Smooth muscle cell (in vitro differentiated cells): ENCODE measurements around the gene C3orf70. TPM values are rescaled to one million over a fixed set of nuclear protein-coding genes. Genes with fewer than 3 reads are reported as not detected.
A peak's percentile ranks its signal among the peaks of the same experiment; 100 is the strongest.

Experiments
- DNase-seq: peaks from one replicate; lab custom pipeline; 2025; ENCODE audit not compliant: unreplicated experiment; lab: John Stamatoyannopoulos, UW
- H2AFZ ChIP-seq: fragments of 200-600 bp; sonication (generic); 2 replicates; pipeline ENCODE4 v1.6.0; 2016; ENCODE audit warnings: antibody characterized with exemption, low read depth, mild to moderate bottlenecking
- H3F3A ChIP-seq: fragments of 200-600 bp; sonication (generic); 2 replicates; pipeline ENCODE4 v1.6.0; 2017; ENCODE audit warnings: antibody characterized with exemption, low read depth
- H3K27ac ChIP-seq: fragments of 200-600 bp; sonication (generic); 2 replicates; pipeline ENCODE4 v1.5.1; 2016; ENCODE audit warnings: low read depth, mild to moderate bottlenecking
- H3K27me3 ChIP-seq: fragments of 200-600 bp; sonication (generic); 2 replicates; pipeline ENCODE4 v1.6.1; 2016; ENCODE audit warnings: low read depth, mild to moderate bottlenecking
- H3K36me3 ChIP-seq: fragments of 200-600 bp; sonication (generic); 2 replicates; pipeline ENCODE4 v1.5.1; 2016; ENCODE audit warnings: low read depth
- H3K4me1 ChIP-seq: fragments of 200-600 bp; sonication (generic); 2 replicates; pipeline ENCODE4 v1.5.1; 2016; ENCODE audit warnings: low read depth
- H3K4me2 ChIP-seq: fragments of 200-600 bp; sonication (generic); 2 replicates; pipeline ENCODE4 v1.6.0; 2016; ENCODE audit warnings: mild to moderate bottlenecking
- H3K4me3 ChIP-seq: fragments of 200-600 bp; sonication (generic); 2 replicates; pipeline ENCODE4 v1.5.1; 2016; ENCODE audit warnings: mild to moderate bottlenecking
- H3K79me2 ChIP-seq: fragments of 200-600 bp; sonication (generic); 2 replicates; pipeline ENCODE4 v1.6.0; 2016; ENCODE audit warnings: low read depth, mild to moderate bottlenecking
- H3K9ac ChIP-seq: fragments of 200-600 bp; sonication (generic); 2 replicates; pipeline ENCODE4 v1.6.0; 2016; ENCODE audit warnings: low read depth
- H3K9me3 ChIP-seq: fragments of 200-600 bp; sonication (generic); replicated peaks from 2 replicates; pipeline ENCODE4 v1.5.1; 2016; ENCODE audit warnings: low read depth
- H4K20me1 ChIP-seq: fragments of 200-600 bp; sonication (generic); 2 replicates; pipeline ENCODE4 v1.6.0; 2016; ENCODE audit warnings: low read depth
- WGBS: methylation state at CpG from one replicate; pipeline ENCODE4 v1.1.7; 2016; ENCODE audit warnings: low lambda C conversion rate; 5-methylcytosine and 5-hydroxymethylcytosine counted together
- polyA plus RNA-seq: library from polyadenylated mRNA; unstranded; fragments of >200 nt; fragmentation: Nextera tagmentation; extraction: Ambion mirVana; gene quantifications from 2 replicates; pipeline ENCODE4 v1.2.1, GENCODE V29; 2016
- total RNA-seq: library from RNA; depleted of rRNA; stranded (reverse); fragments of >200 nt; gene quantifications from 2 replicates; pipeline ENCODE4 v1.2.3, GENCODE V29; 2014
- TF ChIP-seq, protein P1 (sequence below): fragments of 200-600 bp; sonication (generic); IDR thresholded peaks from 2 replicates; pipeline ENCODE4 v1.5.1; 2017; ENCODE audit warnings: borderline replicate concordance, mild to moderate bottlenecking, antibody characterized with exemption; ENCODE audit not compliant: insufficient read depth, poor library complexity, severe bottlenecking

Gene C3orf70
- total and polyA plus RNA-seq, 2 experiments from 2014 or later: 0.23 to 0.72 TPM

DNA sequence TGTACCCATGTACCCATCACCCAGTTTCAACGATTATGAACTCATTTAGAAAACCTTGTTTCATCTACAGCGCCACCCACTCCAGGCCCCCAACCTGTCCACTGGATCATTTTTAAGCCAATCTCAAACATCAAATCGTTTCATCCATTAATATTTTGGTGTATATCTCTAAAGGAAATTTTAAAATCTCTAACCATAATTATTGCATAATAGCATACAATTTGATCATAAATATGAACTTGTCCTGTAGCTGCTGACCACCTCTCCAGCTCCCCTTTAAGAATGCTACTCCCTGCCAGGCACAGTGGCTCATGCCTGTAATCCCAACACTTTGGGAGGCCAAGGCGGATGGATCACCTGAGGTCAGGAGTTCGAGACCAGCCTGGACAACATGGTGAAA lies 2.8 kb upstream of the C3orf70 start:
- Histone ChIP-seq H3K36me3 (no peaks in the 10 kb centered on the region), H3K27ac (no peak overlapping the region), H3K79me2 (no peaks in the 10 kb centered on the region), H3K4me1 (peaks cover 18% of the 10 kb centered on the region), H3K9me3 (no peaks in the 10 kb centered on the region), H3K4me3 (no peak overlapping the region), H3K4me2 (no peak overlapping the region), H3K9ac (no peak overlapping the region), H3F3A (no peaks in the 10 kb centered on the region), H3K27me3 (peaks cover 57% of the 10 kb centered on the region), H4K20me1 (no peaks in the 10 kb centered on the region), H2AFZ (no peak overlapping the region)
- WGBS: 88% methylated on average over 5 of the region's 5 CpGs
- TF ChIP-seq, protein P1, sequence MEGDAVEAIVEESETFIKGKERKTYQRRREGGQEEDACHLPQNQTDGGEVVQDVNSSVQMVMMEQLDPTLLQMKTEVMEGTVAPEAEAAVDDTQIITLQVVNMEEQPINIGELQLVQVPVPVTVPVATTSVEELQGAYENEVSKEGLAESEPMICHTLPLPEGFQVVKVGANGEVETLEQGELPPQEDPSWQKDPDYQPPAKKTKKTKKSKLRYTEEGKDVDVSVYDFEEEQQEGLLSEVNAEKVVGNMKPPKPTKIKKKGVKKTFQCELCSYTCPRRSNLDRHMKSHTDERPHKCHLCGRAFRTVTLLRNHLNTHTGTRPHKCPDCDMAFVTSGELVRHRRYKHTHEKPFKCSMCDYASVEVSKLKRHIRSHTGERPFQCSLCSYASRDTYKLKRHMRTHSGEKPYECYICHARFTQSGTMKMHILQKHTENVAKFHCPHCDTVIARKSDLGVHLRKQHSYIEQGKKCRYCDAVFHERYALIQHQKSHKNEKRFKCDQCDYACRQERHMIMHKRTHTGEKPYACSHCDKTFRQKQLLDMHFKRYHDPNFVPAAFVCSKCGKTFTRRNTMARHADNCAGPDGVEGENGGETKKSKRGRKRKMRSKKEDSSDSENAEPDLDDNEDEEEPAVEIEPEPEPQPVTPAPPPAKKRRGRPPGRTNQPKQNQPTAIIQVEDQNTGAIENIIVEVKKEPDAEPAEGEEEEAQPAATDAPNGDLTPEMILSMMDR: no peak
- no peak for DNase-seq

DNA sequence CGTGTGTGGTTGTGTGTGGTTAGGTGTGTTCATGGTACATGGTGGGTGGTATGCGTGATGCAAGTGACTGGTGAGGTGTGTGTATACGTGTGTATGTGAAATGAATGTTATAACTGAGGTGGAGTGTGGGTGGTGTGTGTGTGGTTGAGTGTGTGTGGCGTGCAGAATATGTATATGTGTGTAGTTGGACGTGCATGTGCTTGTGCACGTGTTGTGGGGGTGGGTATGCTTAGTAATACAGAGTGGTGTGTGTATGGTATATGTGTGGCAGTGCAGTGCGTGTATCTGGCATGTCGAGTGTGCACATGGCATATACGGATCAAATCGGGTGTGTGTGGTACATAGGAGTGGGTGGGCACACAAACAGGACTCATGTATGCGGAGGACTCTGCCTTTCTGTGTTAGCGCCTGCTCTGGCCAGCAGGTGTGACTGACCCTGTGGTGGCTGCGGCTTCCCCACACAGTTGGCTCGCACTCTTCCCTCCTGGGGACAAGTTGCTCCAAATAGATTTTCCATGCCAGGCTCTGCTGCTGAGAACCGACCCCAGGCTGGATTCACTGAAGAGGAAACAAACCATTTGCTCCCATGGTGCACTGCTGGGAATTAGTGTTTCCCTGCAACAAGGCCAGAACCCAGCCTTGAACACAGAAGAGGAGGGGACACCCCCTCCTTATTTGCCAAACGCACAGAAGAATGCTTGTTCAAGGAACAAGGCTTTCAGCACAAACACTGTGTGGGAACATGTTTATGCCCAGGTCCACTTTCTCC lies 1.2 kb upstream of the C3orf70 start:
- DNase-seq: no peak
- Histone ChIP-seq H3K79me2 (no peaks in the 10 kb centered on the region), H3K27me3 (peaks cover 71% of the 10 kb centered on the region), H3K36me3 (no peaks in the 10 kb centered on the region), H3K9me3 (no peaks in the 10 kb centered on the region), H3K4me3 (no peak overlapping the region), H3K4me1 (peaks cover 18% of the 10 kb centered on the region), H3K4me2 (peak overlapping the region; percentile 92), H3F3A (no peaks in the 10 kb centered on the region), H3K27ac (no peak overlapping the region), H4K20me1 (no peaks in the 10 kb centered on the region), H3K9ac (no peak overlapping the region), H2AFZ (no peak overlapping the region)
- WGBS: 77% methylated on average over 16 of the region's 16 CpGs
- TF ChIP-seq, protein P1: no peak

DNA sequence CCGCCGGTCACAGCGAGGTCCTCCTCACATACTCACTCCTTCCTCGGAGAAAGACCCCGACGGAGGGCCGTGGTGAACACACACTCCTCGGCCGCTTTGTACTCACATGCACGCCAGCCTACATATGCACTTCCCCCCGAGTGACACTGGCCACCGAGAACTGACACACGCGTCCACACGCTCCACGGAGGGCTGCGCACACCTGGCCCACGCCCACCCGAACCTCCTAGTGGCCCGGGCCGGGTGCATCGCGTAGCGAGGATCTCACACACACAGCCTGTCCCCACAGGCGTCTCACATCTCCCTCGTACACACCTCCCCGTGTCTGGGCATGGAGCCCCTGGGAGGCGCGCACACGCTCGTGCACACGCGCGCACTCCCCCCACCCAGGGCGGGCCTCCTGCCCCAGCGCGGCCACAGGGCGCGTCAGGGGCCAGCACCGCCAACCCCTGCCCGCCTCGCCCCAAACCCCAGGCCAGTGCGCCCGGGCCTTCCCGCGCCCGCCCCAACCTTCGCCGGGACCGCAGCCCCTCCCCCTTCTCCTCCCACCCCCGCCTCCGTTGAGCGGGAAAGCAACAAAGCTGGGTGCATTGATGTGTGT lies 411 bp upstream of the C3orf70 start:
- WGBS: 7% methylated on average over 40 of the region's 53 CpGs
- Histone ChIP-seq H3K4me1 (peaks cover 18% of the 10 kb centered on the region), H3K36me3 (no peaks in the 10 kb centered on the region), H3K27ac (no peak overlapping the region), H3K79me2 (no peaks in the 10 kb centered on the region), H4K20me1 (no peaks in the 10 kb centered on the region), H3K4me3 (peak overlapping the region; percentile 67), H2AFZ (peak overlapping the region; percentile 36), H3K9me3 (no peaks in the 10 kb centered on the region), H3K9ac (no peak overlapping the region), H3F3A (no peaks in the 10 kb centered on the region), H3K27me3 (peaks cover 73% of the 10 kb centered on the region), H3K4me2 (peak overlapping the region; percentile 92)
- TF ChIP-seq, protein P1: no peak
- DNase-seq: no peak
